Omental fat pad (tissue), 4 donors: ENCODE results near the gene MBP. TPM values are rescaled to one million over a fixed set of nuclear protein-coding genes. Genes with fewer than 3 reads are reported as not detected.
A peak's percentile ranks its signal among the peaks of the same experiment; 100 is the strongest.

Experiments used
- ATAC-seq: fragments of 150-250 bp; one replicate; pipeline ENCODE4 v1.9.1; 2016; ENCODE audit warnings: mild to moderate bottlenecking, moderate library complexity; ENCODE audit not compliant: low FRiP score
- DNase-seq: peaks from one replicate; pipeline ENCODE4 v3.0.0-alpha.2; 2019; ENCODE audit warnings: low spot score
- CTCF ChIP-seq, 3 donors: fragments of 450-650 bp; IDR thresholded peaks; one replicate each; pipeline ENCODE4 v1.5.1; 2016 to 2017; ENCODE audit warnings: antibody characterized with exemption in 3 of 3, mild to moderate bottlenecking in 3 of 3, moderate library complexity in 2 of 3
- total RNA-seq, 4 donors: library from RNA; depleted of rRNA; stranded (reverse); fragments of >200 nt; gene quantifications; one replicate each; pipeline ENCODE4 v1.1.0, GENCODE V29; 2016

Gene MBP
- total RNA-seq, 4 donors from 2014 or later: 27.4 to 50.9 (median 36.0) TPM

GRCh38 chr18:77089723-77090285, 42.8 kb downstream of the MBP start:
- no peak for TF ChIP-seq CTCF (IDR thresholded peaks at IDR 0.05)
- no peak for ATAC-seq
- no peak for DNase-seq

GRCh38 chr18:77088963-77089722, 43.4 kb downstream of the MBP start:
- TF ChIP-seq CTCF (IDR thresholded peaks at IDR 0.05): no peak
- DNase-seq (no peak), ATAC-seq (no peak)

- ATAC-seq: peak; percentile 52
- no peak for DNase-seq
- no peak for TF ChIP-seq CTCF (IDR thresholded peaks at IDR 0.05)
Measured at GRCh38 chr18:77087393-77088141, 45.0 kb downstream of the MBP start.

- DNase-seq (no peak), ATAC-seq (peak; percentile 56)
- TF ChIP-seq CTCF (IDR thresholded peaks at IDR 0.05): no peak
Measured at GRCh38 chr18:77086656-77087392, 45.8 kb downstream of the MBP start.

GRCh38 chr18:77086034-77086433, 46.5 kb downstream of the MBP start:
- DNase-seq: no peak
- TF ChIP-seq CTCF (IDR thresholded peaks at IDR 0.05): no peak
- peak; percentile 48 for ATAC-seq

- ATAC-seq (no peak), DNase-seq (no peak)
- no peak for TF ChIP-seq CTCF (IDR thresholded peaks at IDR 0.05)
Measured at GRCh38 chr18:77084688-77085035, 47.9 kb downstream of the MBP start.
